ENCODE measurements around the gene KCNAB1.
"Not testable (repeated sequence)": the region's sequence is repeated elsewhere in the genome, so short reads cannot be mapped to it uniquely, and the experiment has no call there.

Gene KCNAB1

GRCh38 chr3:156180077-156180476 is 59.7 kb downstream of the KCNAB1 start:
- DNase-seq: no peak

DNA sequence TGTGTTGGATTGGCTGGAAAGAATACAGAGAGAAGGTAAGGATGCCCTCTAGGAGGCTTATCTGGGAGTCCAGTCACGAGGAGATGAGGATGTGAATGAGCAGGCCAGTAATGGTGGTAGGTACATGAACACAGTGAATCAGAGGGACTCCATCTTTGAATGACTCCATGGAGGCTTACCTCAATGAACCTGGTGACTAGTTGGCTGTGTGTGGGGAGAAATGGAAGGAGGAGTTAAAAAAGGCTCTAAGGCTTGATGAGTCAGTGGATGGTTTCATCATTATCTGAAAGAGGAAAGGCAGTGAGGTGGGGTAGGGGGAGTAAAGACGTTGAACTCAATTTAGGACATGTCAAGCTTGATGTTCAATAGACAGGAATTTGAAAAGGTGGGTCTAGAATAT is 61.1 kb downstream of the KCNAB1 start:
- no peak for DNase-seq

- DNase-seq: no peak
Observed at GRCh38 chr3:156183396-156183795, 63.0 kb downstream of the KCNAB1 start.

DNA sequence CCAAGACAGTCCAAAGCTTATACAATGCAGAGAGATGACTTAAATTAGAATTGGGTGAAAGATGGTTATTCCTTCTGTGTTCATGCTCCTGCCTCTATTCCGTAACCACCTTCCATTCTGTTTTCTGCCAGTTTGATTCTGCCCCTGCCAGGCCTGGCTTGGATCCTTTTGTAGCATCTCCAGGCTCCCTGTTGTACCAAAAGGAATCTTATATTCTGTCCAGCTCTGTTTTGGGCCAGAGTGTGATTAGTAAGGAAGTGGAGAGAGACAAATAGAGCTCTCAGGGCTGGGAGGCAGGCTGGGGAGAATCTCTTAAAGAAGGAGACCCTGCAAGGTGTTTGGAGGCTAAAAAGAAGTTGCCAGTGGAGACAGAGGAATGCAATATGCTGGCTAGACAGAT is 63.8 kb downstream of the KCNAB1 start:
- no peak for DNase-seq

DNA sequence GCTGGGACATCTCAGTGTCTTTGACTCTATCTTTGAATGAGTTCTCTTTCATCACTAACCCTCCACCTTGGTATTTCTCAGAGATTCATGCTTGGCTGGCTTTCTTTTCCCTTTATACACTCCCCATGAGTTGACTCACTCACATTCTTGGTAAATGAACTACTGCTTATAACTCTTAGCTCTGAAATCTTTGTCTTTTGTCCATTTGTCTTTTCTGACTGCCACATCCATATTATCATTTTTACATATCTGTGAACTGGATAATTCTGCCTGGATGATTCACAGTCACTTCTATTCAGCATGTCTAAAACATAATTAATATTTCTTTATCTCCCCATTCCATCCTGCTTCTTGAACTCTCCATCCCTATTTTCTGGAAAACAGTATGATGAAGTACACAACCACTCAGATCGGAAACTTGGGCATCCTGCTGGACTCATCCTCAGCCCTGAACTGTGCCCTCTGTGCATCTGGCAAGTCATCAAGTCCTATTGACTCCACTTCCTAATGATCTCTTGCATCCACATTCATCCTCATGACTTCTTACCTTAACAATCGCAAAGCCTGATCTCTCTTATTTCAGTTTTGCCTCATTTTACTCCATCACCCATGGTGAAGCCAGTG is 66.9 kb downstream of the KCNAB1 start:
- no peak for DNase-seq

- DNase-seq: no peak
Observed at GRCh38 chr3:156188757-156189156, 68.4 kb downstream of the KCNAB1 start.

DNA sequence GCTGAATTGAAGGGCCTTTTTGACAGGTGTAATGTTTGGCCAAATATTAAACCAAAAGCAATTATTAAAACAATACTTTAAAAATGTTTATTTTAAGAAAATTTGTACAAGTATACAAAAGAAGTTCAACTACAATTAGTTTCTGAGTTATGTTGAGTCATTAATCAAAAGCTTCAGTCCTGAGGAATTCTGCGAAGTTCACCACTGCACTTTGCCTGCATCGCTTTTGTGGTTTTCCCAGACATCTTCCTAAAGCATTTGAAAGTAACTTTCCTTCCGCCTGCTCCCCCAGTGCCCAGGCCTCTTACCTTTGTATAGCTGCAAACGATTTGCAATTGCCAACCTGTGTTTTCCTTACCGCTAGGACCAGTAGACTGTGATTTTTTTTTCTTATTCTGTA is 69.5 kb downstream of the KCNAB1 start:
- no peak for DNase-seq

DNA sequence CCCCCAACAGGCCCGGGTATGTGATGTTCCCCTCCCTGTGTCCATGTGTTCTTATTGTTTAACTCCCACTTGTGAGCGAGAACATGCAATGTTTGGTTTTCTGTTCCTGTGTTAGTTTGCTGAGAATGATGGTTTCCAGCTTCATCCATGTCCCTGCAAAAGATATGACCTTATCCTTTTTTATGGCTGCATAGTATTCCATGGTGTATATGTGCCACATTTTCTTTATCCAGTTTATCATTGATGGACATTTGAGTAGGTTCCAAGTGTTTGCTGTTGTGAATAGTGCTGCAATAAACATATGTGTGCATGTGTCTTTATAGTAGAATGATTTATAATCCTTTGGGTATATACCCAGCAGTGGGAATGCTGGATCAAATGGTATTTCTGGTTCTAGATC is 74.6 kb downstream of the KCNAB1 start:
- not testable (repeated sequence) for DNase-seq

- not testable (repeated sequence) for DNase-seq
Observed at GRCh38 chr3:156197152-156197551, 76.8 kb downstream of the KCNAB1 start.

- DNase-seq: no peak
Observed at GRCh38 chr3:156201411-156202405, 81.3 kb downstream of the KCNAB1 start.

GRCh38 chr3:156206157-156206556 is 85.8 kb downstream of the KCNAB1 start:
- no peak for DNase-seq

GRCh38 chr3:156207802-156208685 is 87.7 kb downstream of the KCNAB1 start:
- no peak for DNase-seq

DNA sequence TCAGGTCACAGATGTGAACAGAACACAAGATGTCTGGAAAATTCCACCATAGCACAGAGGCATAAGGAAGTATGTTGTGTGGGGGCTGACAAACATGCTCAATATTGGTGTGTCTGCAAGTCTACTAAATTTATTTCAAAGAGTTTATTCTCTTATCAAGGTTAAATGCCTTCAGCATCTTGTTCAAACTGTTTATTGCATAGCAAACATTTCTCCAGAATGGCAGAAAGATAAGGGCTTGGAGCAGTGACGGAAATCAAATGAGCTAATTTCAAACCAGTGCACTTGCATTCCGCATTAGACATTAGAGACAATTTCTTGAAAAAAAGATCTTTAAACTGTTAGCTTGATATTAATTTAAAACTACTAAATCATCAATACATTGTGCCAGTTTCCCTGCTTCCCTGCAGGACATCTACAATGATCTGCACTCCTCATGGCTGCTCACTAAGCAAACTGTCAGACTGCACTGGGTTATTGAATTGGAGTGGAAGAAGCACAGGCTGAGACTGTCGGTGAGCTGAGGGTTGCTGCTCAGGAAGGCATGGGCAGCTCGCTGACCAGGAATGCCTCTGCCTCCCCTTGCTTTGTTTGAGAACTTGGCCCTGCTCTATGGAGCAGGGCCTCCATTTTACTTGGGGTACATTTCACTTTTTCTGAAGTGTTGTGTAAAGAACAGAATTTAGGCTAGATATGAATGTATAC is 89.4 kb downstream of the KCNAB1 start:
- DNase-seq: no peak

- no peak for DNase-seq
Observed at GRCh38 chr3:156211583-156211982, 91.2 kb downstream of the KCNAB1 start.

DNA sequence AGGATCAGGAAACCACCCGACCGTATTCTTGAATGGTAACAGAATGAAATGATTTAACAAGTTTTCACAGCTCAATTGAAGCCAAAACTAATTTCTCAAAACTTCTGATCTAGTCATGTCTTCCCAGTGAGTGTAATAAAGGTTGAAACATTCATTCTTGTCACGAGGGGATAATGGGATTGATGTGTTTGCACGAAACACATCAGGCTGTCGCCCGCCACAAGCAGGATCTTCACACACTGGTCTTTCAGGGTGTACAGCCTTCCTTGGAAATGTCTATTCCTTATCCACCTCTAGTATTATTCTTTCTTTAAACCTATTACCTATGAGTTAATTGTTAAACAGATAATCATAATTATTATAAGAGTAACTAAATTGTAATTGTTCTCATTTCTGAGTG is 94.3 kb downstream of the KCNAB1 start:
- no peak for DNase-seq

DNA sequence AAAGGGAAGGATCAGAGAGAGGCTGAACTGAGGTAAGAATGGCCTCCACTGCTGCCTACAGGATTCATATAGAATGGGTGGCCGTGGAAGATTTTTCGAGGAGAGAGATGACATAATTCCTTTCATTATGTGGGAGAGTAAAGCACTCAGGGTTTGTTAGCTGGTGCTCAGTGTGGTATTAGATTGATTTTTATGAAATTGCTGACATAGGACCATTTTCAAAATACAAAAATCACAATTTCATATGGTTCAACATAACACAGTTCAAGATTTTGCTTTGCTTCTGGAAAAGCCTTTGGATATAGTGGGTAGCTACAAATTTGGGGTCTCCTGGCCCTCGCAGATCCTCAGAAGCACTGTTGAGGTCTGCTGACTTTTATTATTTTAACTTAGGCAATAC is 95.4 kb downstream of the KCNAB1 start:
- no peak for DNase-seq

DNA sequence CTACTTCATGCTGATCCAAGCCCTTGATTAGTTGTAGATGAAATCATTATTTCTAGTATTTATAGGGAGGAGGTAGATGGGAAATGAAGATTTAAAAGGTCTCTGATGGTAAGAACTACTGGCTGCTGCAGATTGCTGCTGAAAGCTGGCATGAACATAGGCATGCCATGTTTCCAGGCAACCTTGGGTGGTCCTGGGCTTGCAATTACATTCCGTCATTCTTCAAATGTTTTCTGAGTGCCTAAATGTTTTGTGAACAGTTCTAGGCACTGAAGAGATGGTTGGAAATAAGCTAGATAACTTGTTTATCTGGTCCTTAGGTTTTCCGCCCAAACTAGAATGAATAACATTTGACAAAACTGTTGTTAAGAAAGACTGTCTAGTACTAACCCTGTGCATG is 95.8 kb downstream of the KCNAB1 start:
- no peak for DNase-seq

DNA sequence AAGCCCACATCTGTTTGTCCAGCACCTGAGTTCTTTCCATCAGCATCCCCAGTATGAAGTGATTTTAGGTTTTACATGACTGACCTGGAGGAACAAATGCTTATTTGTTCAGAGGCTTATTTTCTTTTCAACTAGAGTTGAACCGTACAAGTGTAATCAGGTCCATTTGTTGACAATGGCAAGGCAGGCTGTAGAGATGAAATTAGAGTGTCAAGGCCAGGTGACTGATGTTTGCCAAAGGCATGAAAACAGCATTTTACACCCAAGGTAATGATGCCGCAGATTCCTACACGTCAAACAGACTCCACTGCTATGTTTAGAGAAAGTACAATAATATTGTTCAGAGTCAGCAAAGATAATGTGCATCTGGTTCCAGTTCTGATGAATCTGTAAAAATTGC is 96.5 kb downstream of the KCNAB1 start:
- no peak for DNase-seq

GRCh38 chr3:156217674-156218352 is 97.4 kb downstream of the KCNAB1 start:
- no peak for DNase-seq

GRCh38 chr3:156218353-156218744 is 98.0 kb downstream of the KCNAB1 start:
- no peak for DNase-seq

DNA sequence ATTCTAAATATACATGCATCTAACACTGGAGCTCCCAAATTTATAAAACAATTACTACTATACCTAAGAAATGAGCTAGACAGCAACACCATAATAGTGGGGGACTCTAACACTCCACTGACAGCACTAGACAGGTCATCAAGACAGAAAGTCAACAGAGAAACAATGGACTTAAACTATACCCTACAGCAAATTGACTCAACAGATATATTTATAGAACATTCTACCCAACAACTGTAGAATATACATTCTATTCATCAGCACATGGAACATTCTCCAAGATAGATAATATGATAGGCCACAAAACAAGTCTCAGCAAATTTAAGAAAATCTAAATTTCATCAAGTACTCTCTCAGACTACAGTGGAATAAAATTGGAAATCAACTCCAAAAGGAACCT is 102.0 kb downstream of the KCNAB1 start:
- not testable (repeated sequence) for DNase-seq

GRCh38 chr3:156224046-156224445 is 103.7 kb downstream of the KCNAB1 start:
- DNase-seq: not testable (repeated sequence)

Data from left hindlimb (tissue), 1 donor.